Body of pancreas (tissue), 4 donors: ENCODE results near the gene CFAP61.

Experiments used
- POLR2A ChIP-seq, 3 donors: fragments of 450-650 bp; IDR thresholded peaks; one replicate each; pipeline ENCODE4 v1.6.1; 2016; ENCODE audit warnings: antibody characterized with exemption in 3 of 3, mild to moderate bottlenecking in 2 of 3
- TF ChIP-seq, protein P1 (sequence below), 7 experiments: fragments of 450-650 bp in 4 of 7; fragments of 200-600 bp in 3 of 7; sonication (generic) in 3 of 7; IDR thresholded peaks; one replicate each; pipeline ENCODE4 v1.5.1; 2016 to 2019; ENCODE audit warnings: antibody characterized with exemption in 7 of 7

DNA sequence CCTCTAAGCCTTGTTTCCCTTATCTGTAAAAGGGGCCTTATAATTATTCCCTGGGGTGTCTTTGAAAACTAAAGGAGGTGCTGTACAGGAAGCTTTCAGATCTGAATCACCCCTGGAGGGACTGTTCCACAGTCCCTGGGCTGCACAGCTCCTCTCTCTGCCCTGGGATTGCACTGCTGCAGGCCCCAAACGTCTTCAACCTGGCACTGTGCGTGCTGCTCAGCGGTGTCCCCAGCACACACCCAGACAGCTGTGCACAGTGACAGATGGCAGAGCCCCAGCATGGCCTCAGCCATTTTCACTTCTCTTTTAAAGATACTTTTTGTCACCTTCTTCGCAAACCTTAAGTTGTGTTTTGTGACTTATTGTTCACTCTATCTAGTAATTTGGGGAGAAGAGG lies 264.9 kb downstream of the CFAP61 start:
- no peak for TF ChIP-seq POLR2A (IDR thresholded peaks at IDR 0.05)
- TF ChIP-seq, protein P1, sequence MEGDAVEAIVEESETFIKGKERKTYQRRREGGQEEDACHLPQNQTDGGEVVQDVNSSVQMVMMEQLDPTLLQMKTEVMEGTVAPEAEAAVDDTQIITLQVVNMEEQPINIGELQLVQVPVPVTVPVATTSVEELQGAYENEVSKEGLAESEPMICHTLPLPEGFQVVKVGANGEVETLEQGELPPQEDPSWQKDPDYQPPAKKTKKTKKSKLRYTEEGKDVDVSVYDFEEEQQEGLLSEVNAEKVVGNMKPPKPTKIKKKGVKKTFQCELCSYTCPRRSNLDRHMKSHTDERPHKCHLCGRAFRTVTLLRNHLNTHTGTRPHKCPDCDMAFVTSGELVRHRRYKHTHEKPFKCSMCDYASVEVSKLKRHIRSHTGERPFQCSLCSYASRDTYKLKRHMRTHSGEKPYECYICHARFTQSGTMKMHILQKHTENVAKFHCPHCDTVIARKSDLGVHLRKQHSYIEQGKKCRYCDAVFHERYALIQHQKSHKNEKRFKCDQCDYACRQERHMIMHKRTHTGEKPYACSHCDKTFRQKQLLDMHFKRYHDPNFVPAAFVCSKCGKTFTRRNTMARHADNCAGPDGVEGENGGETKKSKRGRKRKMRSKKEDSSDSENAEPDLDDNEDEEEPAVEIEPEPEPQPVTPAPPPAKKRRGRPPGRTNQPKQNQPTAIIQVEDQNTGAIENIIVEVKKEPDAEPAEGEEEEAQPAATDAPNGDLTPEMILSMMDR (IDR thresholded peaks at IDR 0.05), result no peak
